Stimulated activated CD8-positive, alpha-beta memory T cell treated with anti-CD3 and anti-CD28 coated beads, Interleukin-12 subunit alpha, Interleukin-12 subunit beta, amount 100 ng/mL, for 4 hours (primary cell): ENCODE measurements around the gene ATP8B3.
"Not testable (repeated sequence)": the region's sequence is repeated elsewhere in the genome, so short reads cannot be mapped to it uniquely, and the experiment has no call there.

Experiments
- DNase-seq: peaks from one replicate; pipeline ENCODE4 v3.0.0-alpha.2; 2020; ENCODE audit warnings: low read depth

Gene ATP8B3

GRCh38 chr19:1769645-1769985, 42.5 kb downstream of the ATP8B3 start:
- DNase-seq, result no peak

- DNase-seq, result no peak
These were observed 43.0 kb downstream of the ATP8B3 start for GRCh38 chr19:1768918-1769644.

GRCh38 chr19:1768248-1768647, 43.8 kb downstream of the ATP8B3 start:
- no peak for DNase-seq

DNA sequence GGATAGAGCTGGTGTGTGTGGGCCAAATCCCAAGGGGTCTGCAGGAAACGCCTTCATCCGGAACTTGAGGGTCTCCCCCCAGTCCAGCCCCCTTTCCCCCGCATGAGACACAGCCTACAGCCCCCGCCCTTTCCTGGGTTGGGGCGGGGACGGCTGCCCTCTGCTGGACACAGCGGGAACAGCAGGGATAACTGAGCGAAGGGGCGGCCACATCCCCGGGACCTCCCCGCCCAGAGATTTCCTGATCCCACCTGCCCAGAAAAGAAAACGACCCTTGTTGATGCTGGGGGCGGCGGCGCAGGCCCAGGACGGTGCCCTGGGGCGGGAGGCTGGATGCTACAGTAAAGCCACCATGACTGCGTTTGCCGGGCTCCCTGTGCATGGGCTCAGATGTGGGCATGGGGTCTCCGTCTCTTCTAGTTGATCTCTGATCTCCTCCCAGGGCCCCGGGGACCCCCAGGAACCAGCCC, 44.6 kb downstream of the ATP8B3 start:
- DNase-seq, result peak; percentile 39

GRCh38 chr19:1766800-1767352, 45.2 kb downstream of the ATP8B3 start:
- no peak for DNase-seq

GRCh38 chr19:1765904-1766799, 45.9 kb downstream of the ATP8B3 start:
- no peak for DNase-seq

DNA sequence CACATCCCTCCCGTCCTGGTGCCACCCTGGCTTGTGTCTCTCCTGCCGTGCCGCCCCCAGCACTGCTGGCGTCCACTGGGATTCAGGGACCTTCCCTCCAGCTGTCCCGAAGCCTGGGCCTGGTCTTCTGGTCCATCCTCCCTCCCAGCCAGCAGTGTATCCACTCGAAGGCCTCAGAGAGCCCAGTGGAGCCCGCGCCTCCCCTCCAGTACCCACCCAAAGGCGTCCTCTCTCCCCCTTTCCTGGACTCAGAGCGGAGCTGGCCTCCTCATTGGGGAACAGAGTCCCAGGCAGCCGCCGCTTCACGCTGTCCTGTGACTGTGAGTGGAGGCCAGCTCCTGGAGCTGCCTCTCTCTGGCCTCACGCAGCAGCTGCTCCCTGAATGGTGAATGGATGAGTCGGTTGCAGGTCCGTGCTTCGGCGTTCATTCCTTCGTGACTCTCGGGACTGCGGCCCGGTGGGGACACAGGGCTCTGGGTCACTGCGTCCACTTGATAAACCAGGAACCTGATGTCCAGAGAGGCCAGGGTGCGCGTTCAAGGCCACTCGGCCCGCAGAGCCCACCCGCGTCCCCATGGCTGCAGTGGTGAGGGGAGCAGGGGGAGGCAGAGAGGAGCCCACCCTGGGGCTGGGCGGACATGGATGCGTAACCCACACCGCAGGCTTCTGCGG, 46.7 kb downstream of the ATP8B3 start:
- no peak for DNase-seq

- DNase-seq, result no peak
These were observed 47.3 kb downstream of the ATP8B3 start for GRCh38 chr19:1764729-1765128.

- DNase-seq, result no peak
These were observed 48.1 kb downstream of the ATP8B3 start for GRCh38 chr19:1763648-1764639.

- no peak for DNase-seq
These were observed 49.6 kb downstream of the ATP8B3 start for GRCh38 chr19:1762243-1763117.

DNA sequence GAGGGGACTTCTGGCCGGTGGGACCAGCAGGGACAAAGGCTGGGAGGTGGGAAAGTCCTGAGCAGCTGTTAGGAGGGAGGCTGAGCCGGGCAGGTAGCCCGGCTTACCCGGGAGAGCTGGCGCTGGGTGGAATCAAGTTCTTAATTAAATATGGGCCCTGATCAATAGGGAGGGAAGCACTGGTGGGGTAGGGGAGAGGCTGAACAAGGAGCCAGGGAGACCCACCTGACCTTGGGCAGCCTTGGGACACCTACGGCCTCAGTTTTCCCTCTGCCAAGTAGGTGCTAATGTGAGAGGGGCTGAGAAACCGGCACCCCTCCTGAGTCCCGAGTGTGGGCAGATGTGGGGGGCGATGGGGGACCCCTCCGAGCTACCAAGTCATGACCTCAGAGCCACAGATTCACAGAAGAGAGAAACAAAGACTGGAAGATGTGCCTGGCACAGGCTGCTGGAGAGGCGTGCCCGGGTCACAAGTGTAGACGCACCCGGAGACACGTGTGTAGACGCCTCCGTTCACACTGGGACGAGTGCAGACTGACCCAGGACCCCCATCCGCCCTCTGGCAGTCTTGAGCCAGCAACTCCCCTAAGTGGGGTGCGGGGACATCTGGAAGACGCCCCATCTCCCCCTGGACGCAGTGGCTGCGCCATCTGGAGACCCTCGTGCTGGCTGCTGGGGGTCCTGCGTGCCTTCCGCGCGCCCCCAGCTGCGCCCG, 50.4 kb downstream of the ATP8B3 start:
- DNase-seq, result no peak

- not testable (repeated sequence) for DNase-seq
These were observed 51.1 kb downstream of the ATP8B3 start for GRCh38 chr19:1760786-1761527.

- DNase-seq, result no peak
These were observed 52.1 kb downstream of the ATP8B3 start for GRCh38 chr19:1760020-1760419.

GRCh38 chr19:1758959-1759903, 52.8 kb downstream of the ATP8B3 start:
- no peak for DNase-seq

DNA sequence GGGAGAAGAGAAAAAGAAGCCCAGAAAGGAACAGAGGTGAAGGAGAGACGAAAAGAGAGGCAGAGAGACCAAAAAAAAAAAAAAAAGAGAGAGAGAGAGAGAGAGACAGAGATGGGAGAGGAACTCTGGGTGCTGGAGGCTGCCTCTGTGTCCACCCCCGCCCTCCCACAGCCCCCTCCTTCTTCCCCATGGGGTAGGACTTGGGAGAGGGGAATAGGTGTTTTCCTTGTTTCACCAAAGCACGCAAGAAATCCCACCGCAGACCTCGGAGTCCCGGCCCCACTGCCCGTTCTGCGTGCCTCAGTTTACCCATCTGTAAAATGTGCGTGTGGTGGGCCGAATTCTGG, 53.9 kb downstream of the ATP8B3 start:
- no peak for DNase-seq

DNA sequence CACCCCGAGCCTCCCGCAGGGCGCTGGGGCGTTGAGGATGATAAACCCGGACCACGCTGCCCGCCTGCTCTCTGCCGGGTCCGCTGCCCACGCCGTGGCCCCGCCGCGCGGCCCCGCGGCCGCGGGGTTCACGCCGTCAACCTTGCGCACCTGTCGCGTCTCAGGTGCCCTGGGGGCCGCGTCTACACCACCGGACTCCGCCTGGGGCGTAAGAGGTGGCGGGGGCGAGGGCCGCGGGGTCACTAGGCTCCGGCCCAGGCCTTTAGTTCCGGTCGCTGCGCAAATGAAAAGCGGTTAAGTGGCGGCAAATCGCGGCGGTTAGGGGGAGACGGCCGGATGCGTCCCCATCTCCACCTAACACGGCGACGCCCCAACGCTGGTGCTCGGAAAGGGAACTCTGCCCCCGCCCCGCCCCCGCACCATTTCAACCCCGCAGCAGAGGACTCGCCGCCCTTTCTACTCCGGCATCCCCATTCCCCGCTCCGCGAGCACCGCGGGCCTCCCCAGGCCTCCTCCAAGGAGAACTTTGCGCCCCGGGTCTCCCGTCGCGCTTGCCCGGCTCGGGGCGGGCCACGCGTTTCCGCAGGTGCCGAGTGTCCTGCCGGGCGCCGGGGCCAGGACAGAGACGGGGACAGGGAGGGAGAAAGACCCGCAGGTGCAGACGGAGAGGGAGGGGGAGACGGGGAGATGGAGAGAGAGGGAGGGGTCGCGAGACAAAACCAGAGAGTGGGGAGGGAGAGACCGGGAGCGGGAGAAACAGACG, 54.4 kb downstream of the ATP8B3 start:
- DNase-seq, result no peak
